Skin epidermis (tissue), 12 donors: ENCODE results near the gene DDX23.
A peak's percentile ranks its signal among the peaks of the same experiment; 100 is the strongest.

Experiments
- H3K27ac ChIP-seq, 21 experiments: fragments of 200-600 bp; sonication (generic) in 11 of 21; one replicate each; pipeline ENCODE4 v1.5.0; 2020; ENCODE audit warnings: mild to moderate bottlenecking in 3 of 21, inconsistent platforms in 2 of 21, moderate library complexity in 2 of 21
- H3K4me3 ChIP-seq, 7 experiments: fragments of 200-600 bp; sonication (generic) in 2 of 7; one replicate each; pipeline ENCODE4 v1.5.0; 2020; ENCODE audit warnings: inconsistent platforms in 2 of 7, mild to moderate bottlenecking in 2 of 7, moderate library complexity in 1 of 7

Gene DDX23

GRCh38 chr12:48782457-48783395 is 69.2 kb downstream of the DDX23 start:
- peak overlapping the region in 1 of 21 experiments; percentile 40 for H3K27ac ChIP-seq
- no peak overlapping the region for H3K4me3 ChIP-seq

GRCh38 chr12:48781750-48782456 is 70.1 kb downstream of the DDX23 start:
- H3K4me3 ChIP-seq, result no peak overlapping the region
- peak overlapping the region in 2 of 21 experiments; percentile 40 to 70 for H3K27ac ChIP-seq

GRCh38 chr12:48780381-48781025 is 71.5 kb downstream of the DDX23 start:
- H3K27ac ChIP-seq, result peak overlapping the region in 13 of 21 experiments; percentile 4 to 81 (median 43)
- no peak overlapping the region for H3K4me3 ChIP-seq

- Histone ChIP-seq H3K27ac (peak overlapping the region in 13 of 21 experiments; percentile 4 to 81 (median 43)), H3K4me3 (no peak overlapping the region)
Observed at GRCh38 chr12:48779869-48780268, 72.1 kb downstream of the DDX23 start.
